WTC11 (cell line): ENCODE results near the gene ITGB4.

Experiments used
- ESRRA ChIP-seq: sonication (generic); formaldehyde crosslinking; IDR thresholded peaks from 2 replicates; pipeline ENCODE4 v1.8.1; 2022; ENCODE audit warnings: mild to moderate bottlenecking, missing genetic modification reagents, borderline replicate concordance
- NFYB ChIP-seq: sonication (generic); formaldehyde crosslinking; conservative IDR thresholded peaks from 2 replicates; pipeline ENCODE4 v1.8.0; 2022; ENCODE audit warnings: low read depth, missing genetic modification reagents
- NR2C2 ChIP-seq: sonication (generic); formaldehyde crosslinking; IDR thresholded peaks from 2 replicates; pipeline ENCODE4 v1.8.0; 2022; ENCODE audit warnings: mild to moderate bottlenecking, missing genetic modification reagents
- TCF7 ChIP-seq: sonication (generic); formaldehyde crosslinking; IDR thresholded peaks from 2 replicates; pipeline ENCODE4 v1.8.0; 2022; ENCODE audit warnings: mild to moderate bottlenecking, low read depth, missing genetic modification reagents, moderate library complexity
- ZNF317 ChIP-seq: sonication (generic); formaldehyde crosslinking; IDR thresholded peaks from 2 replicates; pipeline ENCODE4 v1.8.1; 2023; ENCODE audit warnings: low read depth, mild to moderate bottlenecking, moderate library complexity, missing genetic modification reagents, borderline replicate concordance
- TF ChIP-seq, protein P1 (sequence below): sonication (generic); formaldehyde crosslinking; conservative IDR thresholded peaks from 2 replicates; pipeline ENCODE4 v1.8.1; 2022; ENCODE audit warnings: mild to moderate bottlenecking, missing genetic modification reagents
- TF ChIP-seq, protein P2 (sequence below): sonication (generic); formaldehyde crosslinking; IDR thresholded peaks from 2 replicates; pipeline ENCODE4 v1.8.0; 2023; ENCODE audit warnings: missing genetic modification reagents, mild to moderate bottlenecking, borderline replicate concordance
- TF ChIP-seq, protein P3 (sequence below): fragments of 200-600 bp; IDR thresholded peaks from 2 replicates; pipeline ENCODE4 v1.8.0; 2022; ENCODE audit warnings: antibody characterized with exemption
- TF ChIP-seq, protein P4 (sequence below): sonication (generic); formaldehyde crosslinking; IDR thresholded peaks from 2 replicates; pipeline ENCODE4 v1.8.1; 2023; ENCODE audit warnings: mild to moderate bottlenecking, missing genetic modification reagents, moderate library complexity
- TF ChIP-seq, protein P5 (sequence below): sonication (generic); formaldehyde crosslinking; IDR thresholded peaks from 2 replicates; pipeline ENCODE4 v1.8.1; 2022; ENCODE audit warnings: mild to moderate bottlenecking, moderate library complexity, missing genetic modification reagents
- TF ChIP-seq, protein P6 (sequence below): sonication (generic); formaldehyde crosslinking; IDR thresholded peaks from 2 replicates; pipeline ENCODE4 v1.8.1; 2022; ENCODE audit warnings: low read depth, missing genetic modification reagents, borderline replicate concordance
- TF ChIP-seq, protein P7 (sequence below): fragments of 250-450 bp; sonication (Bioruptor Pico); IDR thresholded peaks from 2 replicates; pipeline ENCODE4 v1.9.0; 2021; ENCODE audit warnings: moderate library complexity, mild to moderate bottlenecking, inconsistent platforms, borderline replicate concordance

DNA sequence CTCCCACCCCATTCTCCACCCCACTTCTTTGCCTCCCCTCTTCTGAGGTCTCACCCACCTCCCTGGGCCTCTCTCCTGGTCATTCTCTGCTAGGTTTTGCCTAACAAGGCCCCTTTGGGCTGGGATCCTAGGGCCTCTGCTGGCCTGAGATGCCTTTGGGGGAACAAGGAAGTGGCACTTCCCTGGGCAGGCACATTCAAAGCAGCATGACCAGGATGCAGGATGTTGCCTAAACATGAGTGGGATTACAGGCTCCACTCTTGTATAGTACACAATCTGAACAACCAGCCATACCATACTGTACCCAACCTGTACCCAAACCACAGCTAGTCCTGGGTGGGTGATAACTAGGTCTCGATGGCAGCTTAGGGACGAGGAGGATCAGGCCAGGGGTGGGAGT, 34.7 kb downstream of the ITGB4 start:
- TF ChIP-seq, protein P1, sequence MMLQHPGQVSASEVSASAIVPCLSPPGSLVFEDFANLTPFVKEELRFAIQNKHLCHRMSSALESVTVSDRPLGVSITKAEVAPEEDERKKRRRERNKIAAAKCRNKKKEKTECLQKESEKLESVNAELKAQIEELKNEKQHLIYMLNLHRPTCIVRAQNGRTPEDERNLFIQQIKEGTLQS: no peak
- TF ChIP-seq, protein P2, sequence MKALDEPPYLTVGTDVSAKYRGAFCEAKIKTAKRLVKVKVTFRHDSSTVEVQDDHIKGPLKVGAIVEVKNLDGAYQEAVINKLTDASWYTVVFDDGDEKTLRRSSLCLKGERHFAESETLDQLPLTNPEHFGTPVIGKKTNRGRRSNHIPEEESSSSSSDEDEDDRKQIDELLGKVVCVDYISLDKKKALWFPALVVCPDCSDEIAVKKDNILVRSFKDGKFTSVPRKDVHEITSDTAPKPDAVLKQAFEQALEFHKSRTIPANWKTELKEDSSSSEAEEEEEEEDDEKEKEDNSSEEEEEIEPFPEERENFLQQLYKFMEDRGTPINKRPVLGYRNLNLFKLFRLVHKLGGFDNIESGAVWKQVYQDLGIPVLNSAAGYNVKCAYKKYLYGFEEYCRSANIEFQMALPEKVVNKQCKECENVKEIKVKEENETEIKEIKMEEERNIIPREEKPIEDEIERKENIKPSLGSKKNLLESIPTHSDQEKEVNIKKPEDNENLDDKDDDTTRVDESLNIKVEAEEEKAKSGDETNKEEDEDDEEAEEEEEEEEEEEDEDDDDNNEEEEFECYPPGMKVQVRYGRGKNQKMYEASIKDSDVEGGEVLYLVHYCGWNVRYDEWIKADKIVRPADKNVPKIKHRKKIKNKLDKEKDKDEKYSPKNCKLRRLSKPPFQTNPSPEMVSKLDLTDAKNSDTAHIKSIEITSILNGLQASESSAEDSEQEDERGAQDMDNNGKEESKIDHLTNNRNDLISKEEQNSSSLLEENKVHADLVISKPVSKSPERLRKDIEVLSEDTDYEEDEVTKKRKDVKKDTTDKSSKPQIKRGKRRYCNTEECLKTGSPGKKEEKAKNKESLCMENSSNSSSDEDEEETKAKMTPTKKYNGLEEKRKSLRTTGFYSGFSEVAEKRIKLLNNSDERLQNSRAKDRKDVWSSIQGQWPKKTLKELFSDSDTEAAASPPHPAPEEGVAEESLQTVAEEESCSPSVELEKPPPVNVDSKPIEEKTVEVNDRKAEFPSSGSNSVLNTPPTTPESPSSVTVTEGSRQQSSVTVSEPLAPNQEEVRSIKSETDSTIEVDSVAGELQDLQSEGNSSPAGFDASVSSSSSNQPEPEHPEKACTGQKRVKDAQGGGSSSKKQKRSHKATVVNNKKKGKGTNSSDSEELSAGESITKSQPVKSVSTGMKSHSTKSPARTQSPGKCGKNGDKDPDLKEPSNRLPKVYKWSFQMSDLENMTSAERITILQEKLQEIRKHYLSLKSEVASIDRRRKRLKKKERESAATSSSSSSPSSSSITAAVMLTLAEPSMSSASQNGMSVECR (CRISPR knock-in tag): no peak
- TF ChIP-seq, protein P3, sequence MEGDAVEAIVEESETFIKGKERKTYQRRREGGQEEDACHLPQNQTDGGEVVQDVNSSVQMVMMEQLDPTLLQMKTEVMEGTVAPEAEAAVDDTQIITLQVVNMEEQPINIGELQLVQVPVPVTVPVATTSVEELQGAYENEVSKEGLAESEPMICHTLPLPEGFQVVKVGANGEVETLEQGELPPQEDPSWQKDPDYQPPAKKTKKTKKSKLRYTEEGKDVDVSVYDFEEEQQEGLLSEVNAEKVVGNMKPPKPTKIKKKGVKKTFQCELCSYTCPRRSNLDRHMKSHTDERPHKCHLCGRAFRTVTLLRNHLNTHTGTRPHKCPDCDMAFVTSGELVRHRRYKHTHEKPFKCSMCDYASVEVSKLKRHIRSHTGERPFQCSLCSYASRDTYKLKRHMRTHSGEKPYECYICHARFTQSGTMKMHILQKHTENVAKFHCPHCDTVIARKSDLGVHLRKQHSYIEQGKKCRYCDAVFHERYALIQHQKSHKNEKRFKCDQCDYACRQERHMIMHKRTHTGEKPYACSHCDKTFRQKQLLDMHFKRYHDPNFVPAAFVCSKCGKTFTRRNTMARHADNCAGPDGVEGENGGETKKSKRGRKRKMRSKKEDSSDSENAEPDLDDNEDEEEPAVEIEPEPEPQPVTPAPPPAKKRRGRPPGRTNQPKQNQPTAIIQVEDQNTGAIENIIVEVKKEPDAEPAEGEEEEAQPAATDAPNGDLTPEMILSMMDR: no peak
- TF ChIP-seq NFYB (CRISPR knock-in tag) (no peak), TCF7 (CRISPR knock-in tag) (no peak), ZNF317 (CRISPR knock-in tag) (no peak), ESRRA (CRISPR knock-in tag) (no peak), NR2C2 (no peak)
- TF ChIP-seq, protein P4, sequence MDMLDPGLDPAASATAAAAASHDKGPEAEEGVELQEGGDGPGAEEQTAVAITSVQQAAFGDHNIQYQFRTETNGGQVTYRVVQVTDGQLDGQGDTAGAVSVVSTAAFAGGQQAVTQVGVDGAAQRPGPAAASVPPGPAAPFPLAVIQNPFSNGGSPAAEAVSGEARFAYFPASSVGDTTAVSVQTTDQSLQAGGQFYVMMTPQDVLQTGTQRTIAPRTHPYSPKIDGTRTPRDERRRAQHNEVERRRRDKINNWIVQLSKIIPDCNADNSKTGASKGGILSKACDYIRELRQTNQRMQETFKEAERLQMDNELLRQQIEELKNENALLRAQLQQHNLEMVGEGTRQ (CRISPR knock-in tag): no peak
- TF ChIP-seq, protein P5, sequence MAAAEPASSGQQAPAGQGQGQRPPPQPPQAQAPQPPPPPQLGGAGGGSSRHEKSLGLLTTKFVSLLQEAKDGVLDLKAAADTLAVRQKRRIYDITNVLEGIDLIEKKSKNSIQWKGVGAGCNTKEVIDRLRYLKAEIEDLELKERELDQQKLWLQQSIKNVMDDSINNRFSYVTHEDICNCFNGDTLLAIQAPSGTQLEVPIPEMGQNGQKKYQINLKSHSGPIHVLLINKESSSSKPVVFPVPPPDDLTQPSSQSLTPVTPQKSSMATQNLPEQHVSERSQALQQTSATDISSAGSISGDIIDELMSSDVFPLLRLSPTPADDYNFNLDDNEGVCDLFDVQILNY (CRISPR knock-in tag): no peak
- TF ChIP-seq, protein P6, sequence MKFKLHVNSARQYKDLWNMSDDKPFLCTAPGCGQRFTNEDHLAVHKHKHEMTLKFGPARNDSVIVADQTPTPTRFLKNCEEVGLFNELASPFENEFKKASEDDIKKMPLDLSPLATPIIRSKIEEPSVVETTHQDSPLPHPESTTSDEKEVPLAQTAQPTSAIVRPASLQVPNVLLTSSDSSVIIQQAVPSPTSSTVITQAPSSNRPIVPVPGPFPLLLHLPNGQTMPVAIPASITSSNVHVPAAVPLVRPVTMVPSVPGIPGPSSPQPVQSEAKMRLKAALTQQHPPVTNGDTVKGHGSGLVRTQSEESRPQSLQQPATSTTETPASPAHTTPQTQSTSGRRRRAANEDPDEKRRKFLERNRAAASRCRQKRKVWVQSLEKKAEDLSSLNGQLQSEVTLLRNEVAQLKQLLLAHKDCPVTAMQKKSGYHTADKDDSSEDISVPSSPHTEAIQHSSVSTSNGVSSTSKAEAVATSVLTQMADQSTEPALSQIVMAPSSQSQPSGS (CRISPR knock-in tag): no peak
- TF ChIP-seq, protein P7, sequence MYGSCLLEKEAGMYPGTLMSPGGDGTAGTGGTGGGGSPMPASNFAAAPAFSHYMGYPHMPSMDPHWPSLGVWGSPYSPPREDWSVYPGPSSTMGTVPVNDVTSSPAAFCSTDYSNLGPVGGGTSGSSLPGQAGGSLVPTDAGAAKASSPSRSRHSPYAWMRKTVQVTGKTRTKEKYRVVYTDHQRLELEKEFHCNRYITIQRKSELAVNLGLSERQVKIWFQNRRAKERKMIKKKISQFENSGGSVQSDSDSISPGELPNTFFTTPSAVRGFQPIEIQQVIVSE: no peak
